SH-SY5Y (cell line): ENCODE data around the gene ALCAM.

Experiments
- GATA2 ChIP-seq: IDR thresholded peaks from 2 replicates; pipeline ENCODE4 v1.6.1; 2011; ENCODE audit warnings: mild to moderate bottlenecking, low read depth, low read length
- GATA3 ChIP-seq: IDR thresholded peaks from 2 replicates; pipeline ENCODE4 v1.6.1; 2011; ENCODE audit warnings: low read depth, mild to moderate bottlenecking, low read length, moderate library complexity

GRCh38 chr3:105480768-105481167, 114.1 kb downstream of the ALCAM start:
- no peak for TF ChIP-seq GATA2
- no peak for TF ChIP-seq GATA3
